ENCODE data around the gene CNOT6L.

CNOT6L gene

DNA sequence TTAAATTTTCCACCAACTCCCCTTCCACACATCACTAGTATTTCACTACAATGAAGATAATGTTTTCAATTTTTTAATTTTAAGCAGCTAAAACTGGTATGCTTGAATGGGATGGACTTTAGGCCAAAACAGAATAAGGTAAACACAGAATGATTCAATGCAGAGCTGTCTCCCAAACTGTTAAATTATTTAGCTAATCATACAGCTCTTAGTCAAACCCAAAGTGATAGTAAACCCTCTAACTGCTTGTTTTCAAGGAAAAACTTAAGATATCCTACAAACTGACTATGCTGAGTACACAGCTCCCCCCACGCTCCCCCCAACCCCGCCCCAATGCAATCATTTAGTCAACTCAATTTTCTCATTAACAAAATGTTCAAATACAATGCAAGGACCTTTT is 30.2 kb downstream of the CNOT6L start:
- no peak overlapping the region for H3K27ac ChIP-seq (ENCODE audit: low read length)
- no peaks in the 10 kb centered on the region for H3F3A ChIP-seq (ENCODE audit: insufficient read depth, low read length)
- H3K27me3 ChIP-seq (replicated peaks; ENCODE audit: insufficient read depth, low read length): no peaks in the 10 kb centered on the region
- no peak for DNase-seq
- H4K20me1 ChIP-seq (ENCODE audit: insufficient read depth, low read length): peaks cover 76% of the 10 kb centered on the region
- no peak overlapping the region for H2AFZ ChIP-seq (ENCODE audit: low read length)
- no peaks in the 10 kb centered on the region for H3K36me3 ChIP-seq (replicated peaks; ENCODE audit: insufficient read depth, low read length)
- no peak overlapping the region for H3K4me3 ChIP-seq (ENCODE audit: low read length)
- no peak overlapping the region for H3K9ac ChIP-seq (ENCODE audit: low read length)
- peaks cover 100% of the 10 kb centered on the region for H3K79me2 ChIP-seq (ENCODE audit: low read length)
- no peaks in the 10 kb centered on the region for H3K9me3 ChIP-seq (replicated peaks; ENCODE audit: insufficient read depth, low read length)
- no peaks in the 10 kb centered on the region for H3K4me1 ChIP-seq (ENCODE audit: low read length)
- no peaks in the 10 kb centered on the region for H3K9me2 ChIP-seq (replicated peaks; ENCODE audit: insufficient read depth, low read length)
- TF ChIP-seq, protein P1, sequence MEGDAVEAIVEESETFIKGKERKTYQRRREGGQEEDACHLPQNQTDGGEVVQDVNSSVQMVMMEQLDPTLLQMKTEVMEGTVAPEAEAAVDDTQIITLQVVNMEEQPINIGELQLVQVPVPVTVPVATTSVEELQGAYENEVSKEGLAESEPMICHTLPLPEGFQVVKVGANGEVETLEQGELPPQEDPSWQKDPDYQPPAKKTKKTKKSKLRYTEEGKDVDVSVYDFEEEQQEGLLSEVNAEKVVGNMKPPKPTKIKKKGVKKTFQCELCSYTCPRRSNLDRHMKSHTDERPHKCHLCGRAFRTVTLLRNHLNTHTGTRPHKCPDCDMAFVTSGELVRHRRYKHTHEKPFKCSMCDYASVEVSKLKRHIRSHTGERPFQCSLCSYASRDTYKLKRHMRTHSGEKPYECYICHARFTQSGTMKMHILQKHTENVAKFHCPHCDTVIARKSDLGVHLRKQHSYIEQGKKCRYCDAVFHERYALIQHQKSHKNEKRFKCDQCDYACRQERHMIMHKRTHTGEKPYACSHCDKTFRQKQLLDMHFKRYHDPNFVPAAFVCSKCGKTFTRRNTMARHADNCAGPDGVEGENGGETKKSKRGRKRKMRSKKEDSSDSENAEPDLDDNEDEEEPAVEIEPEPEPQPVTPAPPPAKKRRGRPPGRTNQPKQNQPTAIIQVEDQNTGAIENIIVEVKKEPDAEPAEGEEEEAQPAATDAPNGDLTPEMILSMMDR (IDR thresholded peaks at IDR 0.05; ENCODE audit: low read length): no peak
- TF ChIP-seq EZH2 (optimal IDR thresholded peaks at IDR 0.05; ENCODE audit: low read depth, low read length) (no peak), EZH2phosphoT487 (IDR thresholded peaks at IDR 0.05; ENCODE audit: low read length) (no peak)
- no peak overlapping the region for H3K4me2 ChIP-seq (ENCODE audit: low read depth, low read length)

DNA sequence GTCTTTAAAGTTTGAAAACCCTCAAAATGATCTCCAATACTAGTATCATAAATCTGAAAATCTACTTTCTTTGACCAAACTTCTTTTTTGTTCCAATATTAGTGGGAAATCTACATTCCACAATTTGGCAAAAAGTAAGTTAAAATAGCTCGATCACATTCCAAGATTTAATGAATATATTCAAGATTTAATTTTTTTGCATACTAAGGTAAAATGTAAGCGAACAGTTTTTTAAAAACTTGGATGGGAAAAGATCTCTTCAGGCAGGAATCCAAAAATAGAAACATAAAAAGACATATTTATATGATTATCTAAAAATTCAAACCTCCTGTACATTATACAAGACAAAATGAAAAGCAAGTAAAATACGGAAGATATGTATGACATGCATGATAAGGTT is 31.2 kb downstream of the CNOT6L start:
- Histone ChIP-seq H4K20me1 (ENCODE audit: insufficient read depth, low read length) (peaks cover 78% of the 10 kb centered on the region), H3K4me3 (ENCODE audit: low read length) (no peak overlapping the region), H3K9me2 (replicated peaks; ENCODE audit: insufficient read depth, low read length) (no peaks in the 10 kb centered on the region), H3K79me2 (ENCODE audit: low read length) (peaks cover 99% of the 10 kb centered on the region), H3K9me3 (replicated peaks; ENCODE audit: insufficient read depth, low read length) (no peaks in the 10 kb centered on the region), H3K27me3 (replicated peaks; ENCODE audit: insufficient read depth, low read length) (no peaks in the 10 kb centered on the region), H2AFZ (ENCODE audit: low read length) (no peak overlapping the region), H3F3A (ENCODE audit: insufficient read depth, low read length) (no peaks in the 10 kb centered on the region), H3K4me1 (ENCODE audit: low read length) (no peaks in the 10 kb centered on the region), H3K27ac (ENCODE audit: low read length) (no peak overlapping the region), H3K36me3 (replicated peaks; ENCODE audit: insufficient read depth, low read length) (no peaks in the 10 kb centered on the region), H3K4me2 (ENCODE audit: low read depth, low read length) (no peak overlapping the region), H3K9ac (ENCODE audit: low read length) (no peak overlapping the region)
- DNase-seq: no peak
- TF ChIP-seq EZH2phosphoT487 (IDR thresholded peaks at IDR 0.05; ENCODE audit: low read length) (no peak), EZH2 (optimal IDR thresholded peaks at IDR 0.05; ENCODE audit: low read depth, low read length) (no peak)
- TF ChIP-seq, protein P1 (IDR thresholded peaks at IDR 0.05; ENCODE audit: low read length): no peak

DNA sequence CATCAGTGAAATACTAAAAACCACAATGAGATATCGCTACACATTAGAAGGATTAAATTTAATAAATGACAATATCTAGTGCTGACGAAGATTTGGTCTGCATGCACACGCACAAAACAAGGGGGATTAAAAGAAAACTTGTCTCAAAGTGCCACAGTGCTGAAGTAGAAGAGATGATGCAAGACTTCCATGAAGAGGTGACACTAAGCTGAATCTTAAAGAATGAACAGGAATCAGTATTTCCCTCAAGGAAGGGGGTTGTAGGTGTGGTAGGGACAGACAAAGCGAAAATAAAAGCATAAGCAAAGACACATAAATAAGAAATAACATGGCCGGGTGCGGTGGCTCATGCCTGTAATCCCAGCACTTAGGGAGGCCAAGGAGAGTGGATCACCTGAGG is 33.5 kb downstream of the CNOT6L start:
- Histone ChIP-seq H3K27ac (ENCODE audit: low read length) (no peak overlapping the region), H3F3A (ENCODE audit: insufficient read depth, low read length) (no peaks in the 10 kb centered on the region), H3K27me3 (replicated peaks; ENCODE audit: insufficient read depth, low read length) (no peaks in the 10 kb centered on the region), H3K9me2 (replicated peaks; ENCODE audit: insufficient read depth, low read length) (no peaks in the 10 kb centered on the region), H3K4me1 (ENCODE audit: low read length) (no peaks in the 10 kb centered on the region), H3K4me2 (ENCODE audit: low read depth, low read length) (no peak overlapping the region), H3K4me3 (ENCODE audit: low read length) (no peak overlapping the region), H4K20me1 (ENCODE audit: insufficient read depth, low read length) (peaks cover 78% of the 10 kb centered on the region), H3K36me3 (replicated peaks; ENCODE audit: insufficient read depth, low read length) (no peaks in the 10 kb centered on the region), H3K9me3 (replicated peaks; ENCODE audit: insufficient read depth, low read length) (no peaks in the 10 kb centered on the region), H3K9ac (ENCODE audit: low read length) (no peak overlapping the region), H3K79me2 (ENCODE audit: low read length) (peaks cover 98% of the 10 kb centered on the region), H2AFZ (ENCODE audit: low read length) (no peak overlapping the region)
- TF ChIP-seq, protein P1 (IDR thresholded peaks at IDR 0.05; ENCODE audit: low read length): no peak
- TF ChIP-seq EZH2 (optimal IDR thresholded peaks at IDR 0.05; ENCODE audit: low read depth, low read length) (no peak), EZH2phosphoT487 (IDR thresholded peaks at IDR 0.05; ENCODE audit: low read length) (no peak)
- DNase-seq: no peak
